GM23338 (cell line): ENCODE data around the gene TCTN3. TPM values are rescaled to one million over a fixed set of nuclear protein-coding genes. Genes with fewer than 3 reads are reported as not detected.

Experiments
- ATAC-seq: fragments of 200-7000 bp; cut with Tn5 transposase; 3 replicates; pipeline ENCODE4 v1.9.1; 2020
- DNase-seq: peaks from one replicate; pipeline ENCODE4 v3.0.0-alpha.2; 2015; ENCODE audit warnings: low spot score
- H2AFZ ChIP-seq: fragments of 200-600 bp; sonication (generic); 2 replicates; pipeline ENCODE4 v1.8.0; 2016; ENCODE audit warnings: antibody characterized with exemption, mild to moderate bottlenecking, moderate library complexity
- H3F3A ChIP-seq: fragments of 200-600 bp; sonication (generic); replicated peaks from 2 replicates; pipeline ENCODE4 v1.8.0; 2017; ENCODE audit warnings: antibody characterized with exemption, mixed run types, low read depth
- H3K27ac ChIP-seq: fragments of 200-600 bp; sonication (generic); 2 replicates; pipeline ENCODE4 v1.6.1; 2016; ENCODE audit warnings: low read depth
- H3K27me3 ChIP-seq: fragments of 200-600 bp; sonication (generic); 2 replicates; pipeline ENCODE4 v1.8.0; 2016; ENCODE audit warnings: mild to moderate bottlenecking, mixed run types, moderate library complexity; ENCODE audit not compliant: insufficient read depth
- H3K36me3 ChIP-seq: fragments of 200-600 bp; sonication (generic); 2 replicates; pipeline ENCODE4 v1.8.0; 2016; ENCODE audit warnings: mild to moderate bottlenecking; ENCODE audit not compliant: insufficient read depth
- H3K4me1 ChIP-seq: fragments of 200-600 bp; sonication (generic); 2 replicates; pipeline ENCODE4 v1.8.0; 2016; ENCODE audit warnings: mild to moderate bottlenecking, moderate library complexity; ENCODE audit not compliant: insufficient read depth
- H3K4me2 ChIP-seq: fragments of 200-600 bp; sonication (generic); 2 replicates; pipeline ENCODE4 v1.7.1; 2017; ENCODE audit warnings: mixed run types
- H3K4me3 ChIP-seq: fragments of 200-600 bp; sonication (generic); 2 replicates; pipeline ENCODE4 v1.6.1; 2016; ENCODE audit warnings: mixed run types
- H3K79me2 ChIP-seq: fragments of 200-600 bp; sonication (generic); replicated peaks from 2 replicates; pipeline ENCODE4 v1.8.0; 2017; ENCODE audit warnings: mild to moderate bottlenecking; ENCODE audit not compliant: insufficient read depth
- H3K9me2 ChIP-seq: fragments of 200-600 bp; sonication (generic); 2 replicates; pipeline ENCODE4 v1.8.0; 2017; ENCODE audit not compliant: insufficient read depth
- H4K20me1 ChIP-seq: fragments of 200-600 bp; sonication (generic); replicated peaks from 2 replicates; pipeline ENCODE4 v1.8.0; 2017; ENCODE audit warnings: mild to moderate bottlenecking; ENCODE audit not compliant: insufficient read depth
- H3K27ac Mint-ChIP-seq: 2 replicates; pipeline ENCODE4 v1.8.0; 2020; ENCODE audit warnings: inconsistent platforms, mild to moderate bottlenecking, moderate library complexity, mixed read lengths
- H3K27me3 Mint-ChIP-seq: 3 replicates; pipeline ENCODE4 v1.8.0; 2022; ENCODE audit warnings: low read depth, mild to moderate bottlenecking, moderate library complexity, mixed read lengths, inconsistent platforms; ENCODE audit not compliant: insufficient read depth, poor library complexity
- H3K36me3 Mint-ChIP-seq: 3 replicates; pipeline ENCODE4 v1.8.0; 2021; ENCODE audit warnings: low read depth, mild to moderate bottlenecking, inconsistent platforms, moderate library complexity, mixed read lengths
- H3K4me1 Mint-ChIP-seq: 3 replicates; pipeline ENCODE4 v1.8.0; 2020; ENCODE audit warnings: mild to moderate bottlenecking, inconsistent platforms, mixed read lengths
- H3K4me3 Mint-ChIP-seq: 3 replicates; pipeline ENCODE4 v1.8.0; 2021; ENCODE audit warnings: moderate library complexity, mild to moderate bottlenecking, inconsistent platforms, mixed read lengths
- H3K9me3 Mint-ChIP-seq: 3 replicates; pipeline ENCODE4 v1.8.0; 2020; ENCODE audit warnings: moderate library complexity, mild to moderate bottlenecking, inconsistent platforms, mixed read lengths
- ETS1 ChIP-seq: IDR thresholded peaks from 2 replicates; pipeline ENCODE4 v1.6.1; 2016; ENCODE audit warnings: antibody characterized with exemption
- EZH2 ChIP-seq: fragments of 200-600 bp; sonication (generic); IDR thresholded peaks from one replicate; pipeline ENCODE4 v1.8.0; 2017; ENCODE audit warnings: antibody characterized with exemption, mild to moderate bottlenecking, low read depth; ENCODE audit not compliant: unreplicated experiment
- EZH2phosphoT487 ChIP-seq: fragments of 200-600 bp; sonication (generic); IDR thresholded peaks from one replicate; pipeline ENCODE4 v1.8.1; 2018; ENCODE audit warnings: antibody characterized with exemption; ENCODE audit not compliant: unreplicated experiment
- JUNB ChIP-seq: IDR thresholded peaks from one replicate; pipeline ENCODE4 v1.6.1; 2016; ENCODE audit warnings: antibody characterized with exemption; ENCODE audit not compliant: unreplicated experiment
- NANOG ChIP-seq: IDR thresholded peaks from 2 replicates; pipeline ENCODE4 v1.6.1; 2016; ENCODE audit warnings: antibody characterized with exemption, borderline replicate concordance
- POLR2AphosphoS5 ChIP-seq: IDR thresholded peaks from 2 replicates; pipeline ENCODE4 v1.6.1; 2016; ENCODE audit warnings: antibody characterized with exemption, low read depth
- REST ChIP-seq: IDR thresholded peaks from one replicate; pipeline ENCODE4 v1.6.1; 2018; ENCODE audit warnings: antibody characterized with exemption; ENCODE audit not compliant: unreplicated experiment
- STAT1 ChIP-seq: IDR thresholded peaks from one replicate; pipeline ENCODE4 v1.6.1; 2016; ENCODE audit warnings: antibody characterized with exemption; ENCODE audit not compliant: unreplicated experiment
- ZNF114 ChIP-seq: fragments of 250-450 bp; sonication (Bioruptor Pico); IDR thresholded peaks from 2 replicates; pipeline ENCODE4 v1.5.0; 2020; ENCODE audit warnings: mild to moderate bottlenecking, moderate library complexity
- ZNF462 ChIP-seq: fragments of 250-450 bp; sonication (Bioruptor Pico); IDR thresholded peaks from 2 replicates; pipeline ENCODE4 v1.5.0; 2020; ENCODE audit warnings: mild to moderate bottlenecking, moderate library complexity
- polyA plus RNA-seq: library from polyadenylated mRNA; unstranded; fragments of >200 nt; fragmentation: Nextera tagmentation; extraction: Ambion mirVana; gene quantifications from 2 replicates; pipeline ENCODE4 v1.2.1, GENCODE V29; 2016
- total RNA-seq: library from RNA; depleted of rRNA; stranded (reverse); fragments of >200 nt; shearing (Covaris generic); gene quantifications from 2 replicates; pipeline ENCODE4 v1.2.3, GENCODE V29; 2014

The TCTN3 gene
- total and polyA plus RNA-seq, 2 experiments from 2014 or later: 29.7 to 32.4 TPM

DNA sequence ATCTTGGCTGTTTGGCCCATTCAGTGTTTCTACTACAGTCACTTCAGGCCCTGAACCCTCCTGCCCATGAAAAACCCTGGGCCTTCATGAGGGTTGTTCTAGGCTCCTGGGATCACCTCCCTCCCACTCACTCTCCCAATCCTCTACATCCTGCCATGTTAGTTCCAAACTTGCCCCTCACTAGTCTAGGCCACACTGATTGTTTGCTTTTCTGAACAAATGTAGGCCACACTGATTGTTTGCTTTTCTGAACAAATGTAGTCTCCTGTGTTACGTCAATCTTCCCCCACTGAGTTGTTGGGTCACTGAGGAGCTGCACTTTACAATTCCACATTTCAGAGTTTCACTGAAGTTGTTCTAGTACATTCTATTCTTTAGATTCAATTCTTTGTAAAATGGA is 31.9 kb downstream of the TCTN3 start (continued):
- TF ChIP-seq ZNF462 (CRISPR knock-in tag) (no peak), NANOG (no peak), REST (no peak)

DNA sequence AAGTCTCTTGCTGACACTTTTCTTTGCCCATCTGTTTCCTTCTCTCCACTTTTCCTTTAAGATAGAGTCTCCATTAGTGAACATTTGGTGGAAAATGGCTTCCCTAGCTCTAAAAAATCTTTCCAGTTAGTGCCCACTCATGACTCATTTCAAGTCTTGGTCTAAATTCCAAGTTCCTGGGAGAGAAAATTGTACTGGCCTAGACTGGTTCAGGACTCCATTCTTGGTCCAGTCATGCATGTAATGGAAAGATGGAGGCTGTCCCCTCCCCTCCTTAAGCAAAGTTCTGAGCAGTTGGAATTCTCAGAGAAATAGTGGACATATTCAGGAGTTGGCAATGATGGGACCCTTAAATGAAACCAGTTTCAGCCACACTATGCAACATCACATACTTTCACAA is 33.4 kb downstream of the TCTN3 start:
- H3K4me2 ChIP-seq: no peak overlapping the region
- H3K9me2 ChIP-seq: no peaks in the 10 kb centered on the region
- DNase-seq (no peak), ATAC-seq (no peak)
- TF ChIP-seq ZNF114 (CRISPR knock-in tag): no peak
- TF ChIP-seq EZH2: no peak
- TF ChIP-seq REST: no peak
- TF ChIP-seq POLR2AphosphoS5: no peak
- no peak for TF ChIP-seq NANOG
- TF ChIP-seq JUNB: no peak
- no peak for TF ChIP-seq STAT1
- no peak for TF ChIP-seq EZH2phosphoT487
- no peak for TF ChIP-seq ETS1
- H3K4me3 Mint-ChIP-seq: no peak overlapping the region
- H2AFZ ChIP-seq: no peak overlapping the region
- H3K36me3 Mint-ChIP-seq: no peaks in the 10 kb centered on the region; the same call in 2 of the 3 replicates
- H3K36me3 ChIP-seq: no peaks in the 10 kb centered on the region
- peaks cover 6% of the 10 kb centered on the region for H3K4me1 ChIP-seq
- peaks cover 5% of the 10 kb centered on the region for H3K4me1 Mint-ChIP-seq
- no peak overlapping the region for H3K27ac ChIP-seq
- no peak overlapping the region for H3K4me3 ChIP-seq
- H3K27me3 Mint-ChIP-seq: peaks cover 3% of the 10 kb centered on the region
- H4K20me1 ChIP-seq: 0 out of 2 replicates have a peak, but pooled peaks cover 4% of the 10 kb centered on the region
- H3K27me3 ChIP-seq: no peaks in the 10 kb centered on the region
- H3K9me3 Mint-ChIP-seq: no peaks in the 10 kb centered on the region
- no peak overlapping the region for H3K27ac Mint-ChIP-seq
- H3F3A ChIP-seq: no peaks in the 10 kb centered on the region; the same call in 1 of the 2 replicates
- H3K79me2 ChIP-seq: peaks cover 8% of the 10 kb centered on the region
